Mucosa of gallbladder (tissue), 1 donor: ENCODE measurements around the gene TRIM65. TPM values are rescaled to one million over a fixed set of nuclear protein-coding genes. Genes with fewer than 3 reads are reported as not detected.

Experiments used
- total RNA-seq: library from RNA; stranded (reverse); gene quantifications from one replicate; pipeline ENCODE4 v1.2.1, GENCODE V29; 2021
- donor health status: DM: no; HTN: no; CAD: no.

TRIM65 gene
- total RNA-seq, 1 donor from 2014 or later = 24.0 TPM

Other genes starting within 250 kb of the TRIM65 start
- gene RECQL5, start 229.8 kb downstream of the TRIM65 start, total RNA-seq = 110 TPM
- gene SAP30BP, start 229.6 kb downstream of the TRIM65 start, total RNA-seq = 65.4 TPM
- 317 TPM for gene ITGB4, start 175.5 kb downstream of the TRIM65 start, total RNA-seq
- gene GALK1, start 131.8 kb downstream of the TRIM65 start, total RNA-seq = 35.9 TPM
- gene UNK, start 112.1 kb downstream of the TRIM65 start, total RNA-seq = 26.6 TPM
- 26.4 TPM for gene UNC13D, start 52.5 kb downstream of the TRIM65 start, total RNA-seq
- 160 TPM for gene WBP2, start 41.6 kb downstream of the TRIM65 start, total RNA-seq
- gene TRIM47, start 18.4 kb downstream of the TRIM65 start, total RNA-seq = 68.2 TPM
- 107 TPM for gene MRPL38, start 7.9 kb upstream of the TRIM65 start, total RNA-seq
- 28.9 TPM for gene FBF1, start 44.1 kb upstream of the TRIM65 start, total RNA-seq
- gene ACOX1, start 82.2 kb upstream of the TRIM65 start, total RNA-seq = 102 TPM
- gene TEN1, start 82.3 kb upstream of the TRIM65 start, total RNA-seq = 22.9 TPM
- gene CDK3, start 103.9 kb upstream of the TRIM65 start, total RNA-seq = 11.9 TPM
- gene EVPL, start 130.4 kb upstream of the TRIM65 start, total RNA-seq = 14.9 TPM
- 69.8 TPM for gene SRP68, start 175.6 kb upstream of the TRIM65 start, total RNA-seq
- 0.20 TPM for gene GALR2, start 177.8 kb upstream of the TRIM65 start, total RNA-seq
- not detected for gene ZACN, start 182.2 kb upstream of the TRIM65 start, total RNA-seq
- gene EXOC7, start 206.8 kb upstream of the TRIM65 start, total RNA-seq = 163 TPM
- not detected for gene FOXJ1, start 244.3 kb upstream of the TRIM65 start, total RNA-seq